Daoy (cell line): Measurements from ENCODE around the gene ETHE1. TPM values are rescaled to one million over a fixed set of nuclear protein-coding genes. Genes with fewer than 3 reads are reported as not detected.
"Not testable (repeated sequence)": the region's sequence is repeated elsewhere in the genome, so short reads cannot be mapped to it uniquely, and the experiment has no call there.

Experiments
- DNase-seq: peaks from one replicate; pipeline ENCODE4 v3.0.0-alpha.2; 2015; ENCODE audit warnings: low read depth
- total RNA-seq: library from RNA; depleted of rRNA; stranded (reverse); fragments of >200 nt; shearing (Covaris generic); gene quantifications from 2 replicates; pipeline ENCODE4 v1.2.3, GENCODE V29; 2014

ETHE1 gene
- total RNA-seq, 1 experiment from 2014 or later: 29.7 TPM

- peak; percentile 31 for DNase-seq
Observed at GRCh38 chr19:43524922-43525835, 1.8 kb downstream of the ETHE1 start.

- not testable (repeated sequence) for DNase-seq
Observed at GRCh38 chr19:43523696-43524095, 3.3 kb downstream of the ETHE1 start.

- DNase-seq: no peak
Observed at GRCh38 chr19:43522929-43523328, 4.1 kb downstream of the ETHE1 start.

- peak; percentile 90 for DNase-seq
Observed at GRCh38 chr19:43519436-43520088, 7.4 kb downstream of the ETHE1 start.

GRCh38 chr19:43518051-43518450, 8.9 kb downstream of the ETHE1 start:
- no peak for DNase-seq

- not testable (repeated sequence) for DNase-seq
Observed at GRCh38 chr19:43512399-43512798, 14.6 kb downstream of the ETHE1 start.

- no peak for DNase-seq
Observed at GRCh38 chr19:43511324-43511723, 15.7 kb downstream of the ETHE1 start.

GRCh38 chr19:43510713-43511112, 16.3 kb downstream of the ETHE1 start:
- DNase-seq: no peak

GRCh38 chr19:43507880-43508279, 19.1 kb downstream of the ETHE1 start:
- no peak for DNase-seq

GRCh38 chr19:43506629-43507028, 20.4 kb downstream of the ETHE1 start:
- DNase-seq: no peak

GRCh38 chr19:43505941-43506340, 21.1 kb downstream of the ETHE1 start:
- no peak for DNase-seq

- DNase-seq: no peak
Observed at GRCh38 chr19:43505186-43505456, 21.9 kb downstream of the ETHE1 start.

- DNase-seq: peak; percentile 48
Observed at GRCh38 chr19:43504426-43505185, 22.4 kb downstream of the ETHE1 start, which contains the start of gene PHLDB3. TSS of gene PHLDB3 (minus strand) at chr19:43504746. CDS start at chr19:43504118, 628 bp downstream.

- peak; percentile 93 for DNase-seq
Observed at GRCh38 chr19:43503501-43504425, 23.2 kb downstream of the ETHE1 start.

- no peak for DNase-seq
Observed at GRCh38 chr19:43502419-43502976, 24.5 kb downstream of the ETHE1 start.

- no peak for DNase-seq
Observed at GRCh38 chr19:43501661-43502418, 25.2 kb downstream of the ETHE1 start.

- DNase-seq: no peak
Observed at GRCh38 chr19:43499042-43499441, 28.0 kb downstream of the ETHE1 start.

GRCh38 chr19:43498233-43498842, 28.7 kb downstream of the ETHE1 start:
- DNase-seq: no peak

- DNase-seq: no peak
Observed at GRCh38 chr19:43496960-43497359, 30.0 kb downstream of the ETHE1 start.

- no peak for DNase-seq
Observed at GRCh38 chr19:43495082-43495481, 31.9 kb downstream of the ETHE1 start.
